ENCODE data around the gene LBP. TPM values are rescaled to one million over a fixed set of nuclear protein-coding genes. Genes with fewer than 3 reads are reported as not detected.

Gene LBP
- total and polyA plus RNA-seq, 10 of the 15 experiments (the other 5 are each of a cell fraction or from before 2014, with no cell fraction given), result 0.04 to 0.10 TPM; not detected in 8

- no peak for DNase-seq (ENCODE audit: low read depth, low spot score)
- Histone ChIP-seq H4K20me1 (ENCODE audit: control insufficient read depth, insufficient read depth) (no peaks in the 10 kb centered on the region), H3K27me3 (replicated peaks in 1 of 2; ENCODE audit: control insufficient read depth in 2 of 2, insufficient read depth in 2 of 2, low read length in 1 of 2) (peaks cover 3 to 6% of the 10 kb centered on the region in 2 experiments; a peak in 3 of 4 replicates), H3K79me2 (ENCODE audit: control insufficient read depth, insufficient read depth, low read length) (no peaks in the 10 kb centered on the region), H3K9ac (ENCODE audit: control insufficient read depth, insufficient read depth, low read length) (no peak overlapping the region), H3K27ac (ENCODE audit: control insufficient read depth, insufficient read depth) (no peak overlapping the region), H3K36me3 (ENCODE audit: control insufficient read depth in 2 of 2, insufficient read depth in 2 of 2, low read length in 1 of 2) (no peaks in the 10 kb centered on the region), H3K4me3 (no peak overlapping the region), H3K9me3 (replicated peaks; ENCODE audit: control insufficient read depth, insufficient read depth, low read length) (no peaks in the 10 kb centered on the region), H3K4me2 (ENCODE audit: control insufficient read depth, insufficient read depth) (no peak overlapping the region), H2AFZ (ENCODE audit: control insufficient read depth, low read depth, low read length) (no peak overlapping the region), H3K4me1 (ENCODE audit: control insufficient read depth, insufficient read depth, low read length) (no peaks in the 10 kb centered on the region)
- BruUV-seq (replicated peaks), result no TSS peak
- WGBS (ENCODE audit: insufficient coverage, insufficient replicate concordance, low lambda C conversion rate, missing lambda C conversion rate), result 36% methylated on average over 15 of the region's 15 CpGs
- SMC1A ChIA-PET (ENCODE audit: uncharacterized antibody, unreplicated experiment), result no interaction called here
- in situ Hi-C loops (cut with MboI) (no loop called here), intact Hi-C loops (cut with micrococcal nuclease; ENCODE audit: unreplicated experiment) (no loop called here)
- TF ChIP-seq STAT3 (IDR thresholded peaks at IDR 0.05; ENCODE audit: low read depth, low read length), result no peak
- FAIRE-seq, result no peak
- CTCF ChIA-PET, result no interaction called here
- RAD21 ChIA-PET (ENCODE audit: unreplicated experiment), result no interaction called here
- no peak for ATAC-seq
- POLR2A ChIA-PET, result no interaction called here
Observed at GRCh38 chr20:38350879-38351775, 4.8 kb downstream of the LBP start.

GRCh38 chr20:38353316-38353715, 7.0 kb downstream of the LBP start:
- no peak overlapping the region for H3K27ac ChIP-seq (ENCODE audit: control insufficient read depth, insufficient read depth)
- in situ Hi-C loops (cut with MboI), result no loop called here
- H3K4me2 ChIP-seq (ENCODE audit: control insufficient read depth, insufficient read depth), result no peak overlapping the region
- no peak for FAIRE-seq
- CTCF ChIA-PET, result interaction anchor here (0.6 to 1.8 kb wide), 3 partner anchors 42 to 172 kb away, joined by 3 to 4 read pairs (median 3); no protein-coding TSS in a partner anchor
- no peak overlapping the region for H3K4me3 ChIP-seq
- H3K4me1 ChIP-seq (ENCODE audit: control insufficient read depth, insufficient read depth, low read length), result no peaks in the 10 kb centered on the region
- intact Hi-C loops (cut with micrococcal nuclease; ENCODE audit: unreplicated experiment), result no loop called here
- 36% methylated on average over 4 of the region's 7 CpGs for WGBS (ENCODE audit: insufficient coverage, insufficient replicate concordance, low lambda C conversion rate, missing lambda C conversion rate)
- peaks cover 0 to 6% of the 10 kb centered on the region in 2 experiments; a peak in 2 of 4 replicates for H3K27me3 ChIP-seq (replicated peaks in 1 of 2; ENCODE audit: control insufficient read depth in 2 of 2, insufficient read depth in 2 of 2, low read length in 1 of 2)
- no peak for ATAC-seq
- H3K36me3 ChIP-seq (ENCODE audit: control insufficient read depth in 2 of 2, insufficient read depth in 2 of 2, low read length in 1 of 2), result no peaks in the 10 kb centered on the region
- H4K20me1 ChIP-seq (ENCODE audit: control insufficient read depth, insufficient read depth), result no peaks in the 10 kb centered on the region
- no peak for DNase-seq (ENCODE audit: low read depth, low spot score)
- no peaks in the 10 kb centered on the region for H3K9me3 ChIP-seq (replicated peaks; ENCODE audit: control insufficient read depth, insufficient read depth, low read length)
- TF ChIP-seq ASH2L (IDR thresholded peaks at IDR 0.05; ENCODE audit: borderline replicate concordance, low read depth) (no peak), HDGF (IDR thresholded peaks at IDR 0.05) (no peak), SUZ12 (IDR thresholded peaks at IDR 0.05; ENCODE audit: unreplicated experiment) (no peak), CTCF (IDR thresholded peaks at IDR 0.05 in 2 of 3, conservative IDR thresholded peaks at IDR 0.05 in 1 of 3; ENCODE audit: control insufficient read depth in 2 of 3, extremely low read depth in 1 of 3, insufficient read depth in 1 of 3, low read depth in 3 of 3, low read length in 3 of 3) (no peak), IKZF2 (IDR thresholded peaks at IDR 0.05) (no peak), ATF7 (IDR thresholded peaks at IDR 0.05; ENCODE audit: low read depth) (no peak), TCF7 (IDR thresholded peaks at IDR 0.05; ENCODE audit: borderline replicate concordance) (no peak), STAT1 (conservative IDR thresholded peaks at IDR 0.05) (no peak), EED (IDR thresholded peaks at IDR 0.05; ENCODE audit: low read depth) (no peak)
- no peaks in the 10 kb centered on the region for H3K79me2 ChIP-seq (ENCODE audit: control insufficient read depth, insufficient read depth, low read length)
- H3K9ac ChIP-seq (ENCODE audit: control insufficient read depth, insufficient read depth, low read length), result no peak overlapping the region
- no TSS peak for BruUV-seq (replicated peaks)
- POLR2A ChIA-PET, result interaction anchor here (0.7 kb wide), 1 partner anchor 939 kb away, joined by 8 read pairs; no protein-coding TSS in a partner anchor
- H2AFZ ChIP-seq (ENCODE audit: control insufficient read depth, low read depth, low read length), result no peak overlapping the region
- RAD21 ChIA-PET (ENCODE audit: unreplicated experiment), result interaction anchor here (0.7 kb wide), 1 partner anchor 100 kb away, joined by 5 read pairs; no protein-coding TSS in a partner anchor
- SMC1A ChIA-PET (ENCODE audit: uncharacterized antibody, unreplicated experiment), result interaction anchor here (0.6 to 0.8 kb wide), 2 partner anchors 11 to 13 kb away, joined by 3 read pairs; no protein-coding TSS in a partner anchor

All from GM12878 (cell line).